Gastrocnemius medialis (tissue), 4 donors: ENCODE data around the gene BCR. TPM values are rescaled to one million over a fixed set of nuclear protein-coding genes. Genes with fewer than 3 reads are reported as not detected.

ENCODE experiments used
- ATAC-seq, 2 donors: fragments of 150-250 bp; one replicate each; pipeline ENCODE4 v1.9.1; 2016
- DNase-seq, 2 donors: peaks; one replicate each; pipeline ENCODE4 v3.0.0-alpha.2; 2019
- H3K27ac ChIP-seq, 4 donors: fragments of 200-600 bp; sonication (generic); 1 replicate in 1 of 4; 2 replicates in 3 of 4; pipeline ENCODE4 v1.5.1; 2016 to 2018; ENCODE audit warnings: mild to moderate bottlenecking in 2 of 4, moderate library complexity in 1 of 4
- H3K27me3 ChIP-seq, 3 donors: fragments of 200-600 bp; sonication (generic) in 2 of 3; 1 replicate in 1 of 3; 2 replicates in 2 of 3; pipeline versions ENCODE4 v1.5.1 to v1.6.0; 2016 to 2019; ENCODE audit warnings: mild to moderate bottlenecking in 1 of 3, moderate library complexity in 1 of 3
- H3K36me3 ChIP-seq, 2 donors: fragments of 200-600 bp; sonication (generic) in 1 of 2; one replicate each; pipeline ENCODE4 v1.5.1; 2017 to 2018
- H3K4me1 ChIP-seq, 2 donors: fragments of 200-600 bp; sonication (generic) in 1 of 2; one replicate each; pipeline ENCODE4 v1.5.1; 2016 to 2017; ENCODE audit warnings: mild to moderate bottlenecking in 2 of 2
- H3K4me3 ChIP-seq, 4 donors: fragments of 200-600 bp; sonication (generic) in 3 of 4; 1 replicate in 1 of 4; 2 replicates in 3 of 4; pipeline ENCODE4 v1.5.1; 2016 to 2019; ENCODE audit warnings: mild to moderate bottlenecking in 2 of 4
- H3K9me3 ChIP-seq, 3 donors: fragments of 200-600 bp; sonication (generic) in 2 of 3; 1 replicate in 1 of 3; 2 replicates in 2 of 3; pipeline ENCODE4 v1.5.1; 2016 to 2019
- CTCF ChIP-seq, 5 experiments: fragments of 450-650 bp in 3 of 5; fragments of 200-600 bp in 2 of 5; sonication (generic) in 2 of 5; IDR thresholded peaks in 4 of 5; conservative IDR thresholded peaks in 1 of 5; 1 replicate in 4 of 5; 2 replicates in 1 of 5; pipeline ENCODE4 v1.5.1; 2016 to 2019; ENCODE audit warnings: antibody characterized with exemption in 5 of 5, mild to moderate bottlenecking in 3 of 5, moderate library complexity in 3 of 5
- POLR2A ChIP-seq, 2 donors: fragments of 450-650 bp; IDR thresholded peaks; one replicate each; pipeline ENCODE4 v1.6.1; 2017; ENCODE audit warnings: antibody characterized with exemption in 2 of 2, mild to moderate bottlenecking in 2 of 2, moderate library complexity in 2 of 2
- in situ Hi-C, 4 donors: fragments of 200-750 bp; cut with MboI; loops; one replicate each; pipeline versions ENCODE4 v1.15.0 to v1.8.0; 2017; ENCODE audit warnings: low sequenced_read_pairs in 4 of 4
- intact Hi-C: fragments of 100-400 bp; cut with DNase I; formaldehyde crosslinking; loops from one replicate; pipeline ENCODE4 v1.15.1; 2023; ENCODE audit warnings: low total_unique reads
- total RNA-seq, 4 donors: library from RNA; depleted of rRNA; stranded (reverse); fragments of >200 nt; gene quantifications; one replicate each; pipeline versions ENCODE4 v1.1.0 to v1.2.3, GENCODE V29; 2016

The BCR gene
- total RNA-seq, 4 donors from 2014 or later: 10.3 to 13.0 (median 12.4) TPM

- Histone ChIP-seq H3K27me3 (no peaks in the 10 kb centered on the region), H3K9me3 (no peaks in the 10 kb centered on the region), H3K36me3 (peaks cover 0 to 14% of the 10 kb centered on the region in 2 donors), H3K4me1 (peaks cover 0 to 4% of the 10 kb centered on the region in 2 donors), H3K4me3 (no peak overlapping the region), H3K27ac (no peak overlapping the region)
- DNase-seq (no peak), ATAC-seq (no peak)
- intact Hi-C loops (loop anchor here (2.0 kb wide), 1 partner anchor 316 kb away; no protein-coding TSS in a partner anchor), in situ Hi-C loops (loop anchor here in 2 of 4 donors (5.0 to 25.0 kb wide), 2 partner anchors 100 to 315 kb away; no protein-coding TSS in a partner anchor)
- TF ChIP-seq POLR2A (IDR thresholded peaks at IDR 0.05): no peak
- TF ChIP-seq CTCF (IDR thresholded peaks at IDR 0.05 in 4 of 5, conservative IDR thresholded peaks at IDR 0.05 in 1 of 5): no peak
Observed at GRCh38 chr22:23276656-23277582, 96.6 kb downstream of the BCR start.

GRCh38 chr22:23277583-23278295 is 97.4 kb downstream of the BCR start:
- TF ChIP-seq CTCF (IDR thresholded peaks at IDR 0.05 in 4 of 5, conservative IDR thresholded peaks at IDR 0.05 in 1 of 5) (no peak), POLR2A (IDR thresholded peaks at IDR 0.05) (no peak)
- Histone ChIP-seq H3K4me3 (no peak overlapping the region), H3K27me3 (no peaks in the 10 kb centered on the region), H3K36me3 (peaks cover 0 to 14% of the 10 kb centered on the region in 2 donors), H3K9me3 (no peaks in the 10 kb centered on the region), H3K4me1 (peaks cover 0 to 4% of the 10 kb centered on the region in 2 donors), H3K27ac (no peak overlapping the region)
- no peak for DNase-seq
- ATAC-seq: no peak
- in situ Hi-C loops: loop anchor here in 2 of 4 donors (5.0 to 25.0 kb wide), 2 partner anchors 100 to 315 kb away; no protein-coding TSS in a partner anchor
- intact Hi-C loops: loop anchor here (2.0 kb wide), 1 partner anchor 317 kb away; no protein-coding TSS in a partner anchor

- in situ Hi-C loops: loop anchor here in 2 of 4 donors (5.0 to 25.0 kb wide), 2 partner anchors 102 to 317 kb away; no protein-coding TSS in a partner anchor
- H3K27ac ChIP-seq: no peak overlapping the region
- TF ChIP-seq CTCF (IDR thresholded peaks at IDR 0.05 in 4 of 5, conservative IDR thresholded peaks at IDR 0.05 in 1 of 5): no peak
- TF ChIP-seq POLR2A (IDR thresholded peaks at IDR 0.05): no peak
Observed at GRCh38 chr22:23278883-23279675, 98.8 kb downstream of the BCR start.

DNA sequence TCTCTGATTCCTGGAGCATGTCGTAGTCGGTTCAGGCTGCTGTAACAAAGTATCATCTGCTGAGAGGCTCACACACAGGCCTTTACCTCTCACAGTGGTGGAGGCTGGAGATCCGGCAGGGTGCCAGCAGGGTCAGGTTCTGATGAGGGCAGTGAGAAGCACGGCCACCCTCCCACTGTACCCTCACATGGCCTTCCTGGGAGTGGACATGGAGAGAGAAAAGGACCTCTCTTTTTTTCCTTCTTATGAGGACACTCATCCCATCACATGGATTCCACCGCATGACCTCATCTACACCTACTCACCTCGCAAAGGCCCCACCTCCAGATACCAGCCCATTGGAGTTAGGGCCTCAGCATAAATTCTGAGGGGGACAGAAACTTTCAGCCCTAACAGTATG is 99.5 kb downstream of the BCR start:
- Histone ChIP-seq H3K36me3 (no peaks in the 10 kb centered on the region), H3K9me3 (no peaks in the 10 kb centered on the region), H3K4me3 (no peak overlapping the region), H3K27ac (no peak overlapping the region), H3K4me1 (peaks cover 0 to 4% of the 10 kb centered on the region in 2 donors), H3K27me3 (no peaks in the 10 kb centered on the region)
- DNase-seq: no peak
- ATAC-seq: no peak
- in situ Hi-C loops: loop anchor here in 3 of 4 donors (5.0 to 25.0 kb wide), 2 partner anchors 102 to 317 kb away; no protein-coding TSS in a partner anchor
- TF ChIP-seq CTCF (IDR thresholded peaks at IDR 0.05 in 4 of 5, conservative IDR thresholded peaks at IDR 0.05 in 1 of 5) (no peak), POLR2A (IDR thresholded peaks at IDR 0.05) (no peak)
- intact Hi-C loops: no loop called here

More at GRCh38 chr22:23278883-23279675, 98.8 kb downstream of the BCR start:
- ATAC-seq (no peak), DNase-seq (no peak)
- no peak overlapping the region for H3K4me3 ChIP-seq
- H3K36me3 ChIP-seq: peaks cover 0 to 4% of the 10 kb centered on the region in 2 donors
- no peaks in the 10 kb centered on the region for H3K27me3 ChIP-seq
- no peaks in the 10 kb centered on the region for H3K9me3 ChIP-seq
- intact Hi-C loops: no loop called here
- peaks cover 0 to 4% of the 10 kb centered on the region in 2 donors for H3K4me1 ChIP-seq
